A673 (cell line): ENCODE measurements around the gene FLT1. TPM values are rescaled to one million over a fixed set of nuclear protein-coding genes. Genes with fewer than 3 reads are reported as not detected.
A peak's percentile ranks its signal among the peaks of the same experiment; 100 is the strongest.

Experiments used
- BruUV-seq: library from RNA; stranded (reverse); fragments of 400-500 nt; replicated peaks from 2 replicates; lab custom pipeline; 2021; lab: Mats Ljungman, UMichigan
- CTCF ChIA-PET: fragments of 300-600 bp; sonication (Branson Sonifier 250); formaldehyde crosslinking; loops from one replicate; lab custom pipeline; 2022; ENCODE audit warnings: antibody characterized with exemption; lab: Charles Lee
- POLR2A ChIA-PET: fragments of 300-600 bp; sonication (Branson Sonifier 250); formaldehyde crosslinking; loops from one replicate; lab custom pipeline; 2022; ENCODE audit warnings: antibody characterized with exemption; ENCODE audit not compliant: low non-redundant PET; lab: Charles Lee
- DNase-seq: peaks from one replicate; pipeline ENCODE4 v3.0.0-alpha.2; 2015; ENCODE audit warnings: low spot score
- H3K27ac ChIP-seq: fragments of 200-600 bp; sonication (generic); 2 replicates; pipeline ENCODE4 v1.5.1; 2016; ENCODE audit warnings: mixed run types, low read depth, mild to moderate bottlenecking, mixed read lengths, antibody characterized with exemption, low read length; ENCODE audit not compliant: poor library complexity, severe bottlenecking
- H3K27me3 ChIP-seq: fragments of 200-600 bp; sonication (generic); replicated peaks from 2 replicates; pipeline ENCODE4 v1.6.1; 2017; ENCODE audit warnings: mixed run types, low read depth, mild to moderate bottlenecking, mixed read lengths, antibody characterized with exemption, low read length; ENCODE audit not compliant: insufficient read depth, poor library complexity
- H3K36me3 ChIP-seq: fragments of 200-600 bp; sonication (generic); 2 replicates; pipeline ENCODE4 v1.6.1; 2016; ENCODE audit warnings: mixed run types, mild to moderate bottlenecking, mixed read lengths, antibody characterized with exemption, low read length; ENCODE audit not compliant: insufficient read depth, poor library complexity, severe bottlenecking
- H3K4me1 ChIP-seq: fragments of 200-600 bp; sonication (generic); 2 replicates; pipeline ENCODE4 v1.6.1; 2017; ENCODE audit warnings: mixed run types, mild to moderate bottlenecking, mixed read lengths, antibody characterized with exemption, low read length; ENCODE audit not compliant: insufficient read depth, poor library complexity, severe bottlenecking
- H3K4me3 ChIP-seq: fragments of 200-600 bp; sonication (generic); 2 replicates; pipeline ENCODE4 v1.5.1; 2016; ENCODE audit warnings: low read depth, mixed run types, mild to moderate bottlenecking, mixed read lengths, low read length; ENCODE audit not compliant: poor library complexity, severe bottlenecking
- H3K9me3 ChIP-seq: fragments of 200-600 bp; sonication (generic); 2 replicates; pipeline ENCODE4 v1.6.1; 2016; ENCODE audit warnings: mixed run types, low read depth, mild to moderate bottlenecking, mixed read lengths, antibody characterized with exemption, low read length; ENCODE audit not compliant: poor library complexity, severe bottlenecking
- CTCF ChIP-seq: fragments of 300-800, 200-600 bp; sonication (generic); conservative IDR thresholded peaks from 2 replicates; pipeline ENCODE4 v1.5.1; 2017; ENCODE audit warnings: low read depth, mild to moderate bottlenecking, antibody characterized with exemption, low read length, moderate library complexity, mixed read lengths
- EZH2 ChIP-seq: fragments of 200-600 bp; sonication (generic); IDR thresholded peaks from 2 replicates; pipeline ENCODE4 v1.6.1; 2017; ENCODE audit warnings: borderline replicate concordance, low read depth, mild to moderate bottlenecking, mixed read lengths, antibody characterized with exemption, low read length; ENCODE audit not compliant: poor library complexity, severe bottlenecking
- intact Hi-C: fragments of 100-400 bp; cut with micrococcal nuclease; formaldehyde crosslinking; loops from one replicate; pipeline ENCODE4 v1.10.0; 2022; ENCODE audit not compliant: unreplicated experiment
- total RNA-seq: library from RNA; stranded (reverse); gene quantifications from 2 replicates; pipeline ENCODE4 v1.2.3, GENCODE V29; 2021

FLT1 gene
- total RNA-seq, 1 experiment from 2014 or later, result 5.2 TPM

- Histone ChIP-seq H3K27ac (no peak overlapping the region), H3K36me3 (no peaks in the 10 kb centered on the region), H3K9me3 (no peaks in the 10 kb centered on the region), H3K4me1 (no peaks in the 10 kb centered on the region), H3K4me3 (no peak overlapping the region), H3K27me3 (no peaks in the 10 kb centered on the region)
- POLR2A ChIA-PET, result no interaction called here
- CTCF ChIA-PET, result no interaction called here
- TF ChIP-seq CTCF (no peak), EZH2 (no peak)
- DNase-seq, result no peak
- BruUV-seq, result no TSS peak
- intact Hi-C loops, result no loop called here
These were observed 8.4 kb upstream of the FLT1 start for GRCh38 chr13:28503182-28503967.

DNA sequence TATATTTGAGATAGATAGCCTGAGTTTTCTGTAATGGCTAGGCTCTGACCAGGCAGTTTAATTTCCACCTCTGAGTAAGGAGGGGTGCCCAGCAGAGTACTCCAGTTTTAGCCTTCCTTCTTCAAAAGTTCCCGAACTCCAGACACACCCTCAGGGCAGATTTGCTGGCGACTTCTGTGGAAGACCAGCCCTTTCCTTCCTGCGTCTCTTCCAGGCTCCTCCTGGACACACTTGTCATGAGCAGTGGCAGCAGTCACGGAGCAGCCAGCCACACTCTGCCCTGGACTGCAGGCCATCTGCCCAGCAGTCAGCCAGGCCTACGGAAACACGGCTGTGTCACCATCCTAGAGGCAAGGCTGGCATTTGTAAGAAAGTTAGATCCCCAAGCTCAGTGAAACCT, 6.6 kb upstream of the FLT1 start:
- BruUV-seq, result no TSS peak
- Histone ChIP-seq H3K36me3 (no peaks in the 10 kb centered on the region), H3K4me3 (no peak overlapping the region), H3K4me1 (no peaks in the 10 kb centered on the region), H3K9me3 (no peaks in the 10 kb centered on the region), H3K27ac (no peak overlapping the region), H3K27me3 (peaks cover 6% of the 10 kb centered on the region)
- no peak for TF ChIP-seq EZH2
- TF ChIP-seq CTCF, result no peak
- CTCF ChIA-PET, result no interaction called here
- POLR2A ChIA-PET, result no interaction called here
- intact Hi-C loops, result no loop called here
- DNase-seq, result no peak

- DNase-seq, result peak; percentile 36
- POLR2A ChIA-PET, result no interaction called here
- CTCF ChIA-PET, result no interaction called here
- Histone ChIP-seq H3K4me3 (no peak overlapping the region), H3K9me3 (no peaks in the 10 kb centered on the region), H3K36me3 (no peaks in the 10 kb centered on the region), H3K27me3 (peaks cover 25% of the 10 kb centered on the region), H3K27ac (no peak overlapping the region), H3K4me1 (no peaks in the 10 kb centered on the region)
- no peak for TF ChIP-seq CTCF
- no peak for TF ChIP-seq EZH2
- intact Hi-C loops, result no loop called here
- BruUV-seq, result no TSS peak
These were observed 4.7 kb upstream of the FLT1 start for GRCh38 chr13:28499609-28500008.
